Panc1 (cell line): ENCODE results near the gene ACTR10. TPM values are rescaled to one million over a fixed set of nuclear protein-coding genes. Genes with fewer than 3 reads are reported as not detected.
"Not testable (repeated sequence)": the region's sequence is repeated elsewhere in the genome, so short reads cannot be mapped to it uniquely, and the experiment has no call there.

Source experiments
- ATAC-seq: fragments of 200-7000 bp; cut with Tn5 transposase; 2 replicates; pipeline ENCODE4 v1.9.1; 2020; ENCODE audit warnings: mild to moderate bottlenecking, moderate library complexity
- BruUV-seq: library from RNA; stranded (reverse); fragments of 400-500 nt; replicated peaks from 2 replicates; lab custom pipeline; 2021; lab: Mats Ljungman, UMichigan
- CTCF ChIA-PET: fragments of 300-600 bp; sonication (Branson Sonifier 250); formaldehyde crosslinking; loops from one replicate; lab custom pipeline; 2022; ENCODE audit warnings: antibody characterized with exemption; lab: Charles Lee
- POLR2A ChIA-PET: fragments of 300-600 bp; sonication (Branson Sonifier 250); formaldehyde crosslinking; loops from one replicate; lab custom pipeline; 2022; ENCODE audit warnings: antibody characterized with exemption; lab: Charles Lee
- DNase-seq: peaks from one replicate; pipeline ENCODE4 v3.0.0-alpha.2; 2010; ENCODE audit warnings: low read depth, low spot score
- H3K27ac ChIP-seq: 2 replicates; pipeline ENCODE4 v1.5.1; 2011; ENCODE audit warnings: mild to moderate bottlenecking, low read length, inconsistent platforms
- H3K27me3 ChIP-seq: fragments of 200-500 bp; sonication (Bioruptor generic); 2 replicates; pipeline ENCODE4 v1.6.0; 2014; ENCODE audit warnings: low read length, inconsistent platforms; ENCODE audit not compliant: control insufficient read depth, insufficient read depth
- H3K36me3 ChIP-seq: fragments of 200-500 bp; sonication (Bioruptor generic); 2 replicates; pipeline ENCODE4 v1.5.1; 2014; ENCODE audit warnings: inconsistent platforms, mild to moderate bottlenecking, low read length, moderate library complexity; ENCODE audit not compliant: control insufficient read depth, insufficient read depth
- H3K4me1 ChIP-seq: 2 replicates; pipeline ENCODE4 v1.5.1; 2011; ENCODE audit warnings: inconsistent platforms, mild to moderate bottlenecking, low read length, moderate library complexity; ENCODE audit not compliant: control insufficient read depth, insufficient read depth
- H3K4me3 ChIP-seq, 2 experiments: 2 replicates each; pipeline ENCODE4 v1.5.1; 2011 to 2012; ENCODE audit warnings: low read depth in 2 of 2, low read length in 2 of 2, mild to moderate bottlenecking in 2 of 2, inconsistent platforms in 1 of 2, moderate library complexity in 1 of 2
- H3K9me3 ChIP-seq: fragments of 200-500 bp; sonication (Bioruptor generic); 2 replicates; pipeline ENCODE4 v1.5.1; 2014; ENCODE audit warnings: low read depth, mild to moderate bottlenecking, inconsistent platforms, low read length, moderate library complexity; ENCODE audit not compliant: control insufficient read depth, insufficient read depth
- CTCF ChIP-seq: fragments of 450-650 bp; IDR thresholded peaks from 2 replicates; pipeline ENCODE4 v1.5.1; 2017; ENCODE audit warnings: mild to moderate bottlenecking
- POLR2AphosphoS5 ChIP-seq: IDR thresholded peaks from 2 replicates; pipeline ENCODE4 v1.6.1; 2012; ENCODE audit warnings: mild to moderate bottlenecking, low read depth, low read length, moderate library complexity
- SIN3A ChIP-seq: IDR thresholded peaks from 2 replicates; pipeline ENCODE4 v1.6.1; 2012; ENCODE audit warnings: low read depth, mild to moderate bottlenecking, low read length, moderate library complexity, borderline replicate concordance; ENCODE audit not compliant: insufficient read depth
- TCF7L2 ChIP-seq: IDR thresholded peaks from 2 replicates; pipeline ENCODE4 v1.6.1; 2011; ENCODE audit warnings: mild to moderate bottlenecking, low read depth, low read length, inconsistent platforms
- in situ Hi-C: cut with HindIII; loops from 2 replicates; pipeline ENCODE4 v1.10.0; 2016; ENCODE audit warnings: low sequenced_read_pairs, low pct_unique_long_range_greater_than_20kb
- intact Hi-C: fragments of 100-400 bp; cut with micrococcal nuclease; formaldehyde crosslinking; loops from one replicate; pipeline ENCODE4 v1.10.0; 2022; ENCODE audit not compliant: unreplicated experiment
- total RNA-seq: library from RNA; stranded (reverse); gene quantifications from one replicate; pipeline ENCODE4 v1.2.1, GENCODE V29; 2021; ENCODE audit not compliant: unreplicated experiment
- TF ChIP-seq, protein P1 (sequence below), 2 experiments: IDR thresholded peaks; 2 replicates each; pipeline ENCODE4 v1.6.1; 2011 to 2012; ENCODE audit warnings: low read depth in 2 of 2, control low read depth in 1 of 2, low read length in 1 of 2, mild to moderate bottlenecking in 1 of 2, moderate library complexity in 1 of 2; ENCODE audit not compliant: insufficient read depth in 1 of 2

The ACTR10 gene
- total RNA-seq, 1 experiment from 2014 or later: 34.9 TPM

DNA sequence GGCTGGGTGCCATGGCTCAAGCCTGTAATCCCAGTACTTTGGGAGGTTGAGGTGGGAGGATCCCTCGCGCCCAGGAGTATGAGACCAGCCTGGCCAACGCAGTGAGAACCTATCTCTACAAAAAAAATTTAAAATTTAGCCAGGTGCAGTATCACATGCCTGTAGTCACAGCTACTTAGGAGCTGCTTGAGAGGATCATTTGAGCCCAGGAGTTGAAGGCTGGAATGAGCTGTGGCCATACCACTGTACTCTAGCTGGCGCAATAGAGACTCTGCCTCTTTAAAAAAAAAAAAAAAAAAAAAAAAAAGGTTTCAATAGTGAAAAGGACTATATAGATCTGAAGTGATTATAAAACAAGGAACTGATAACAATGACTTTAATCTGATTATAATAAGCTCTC is 58.2 kb downstream of the ACTR10 start:
- in situ Hi-C loops (no loop called here), intact Hi-C loops (no loop called here)
- Histone ChIP-seq H3K9me3 (no peaks in the 10 kb centered on the region), H3K4me1 (no peaks in the 10 kb centered on the region), H3K27me3 (no peaks in the 10 kb centered on the region), H3K4me3 (no peak overlapping the region), H3K27ac (no peak overlapping the region), H3K36me3 (peaks cover 24% of the 10 kb centered on the region)
- no TSS peak for BruUV-seq
- ATAC-seq (no peak), DNase-seq (no peak)
- CTCF ChIA-PET: no interaction called here
- POLR2A ChIA-PET: no interaction called here
- no peak for TF ChIP-seq SIN3A
- TF ChIP-seq TCF7L2: no peak
- TF ChIP-seq, protein P1, sequence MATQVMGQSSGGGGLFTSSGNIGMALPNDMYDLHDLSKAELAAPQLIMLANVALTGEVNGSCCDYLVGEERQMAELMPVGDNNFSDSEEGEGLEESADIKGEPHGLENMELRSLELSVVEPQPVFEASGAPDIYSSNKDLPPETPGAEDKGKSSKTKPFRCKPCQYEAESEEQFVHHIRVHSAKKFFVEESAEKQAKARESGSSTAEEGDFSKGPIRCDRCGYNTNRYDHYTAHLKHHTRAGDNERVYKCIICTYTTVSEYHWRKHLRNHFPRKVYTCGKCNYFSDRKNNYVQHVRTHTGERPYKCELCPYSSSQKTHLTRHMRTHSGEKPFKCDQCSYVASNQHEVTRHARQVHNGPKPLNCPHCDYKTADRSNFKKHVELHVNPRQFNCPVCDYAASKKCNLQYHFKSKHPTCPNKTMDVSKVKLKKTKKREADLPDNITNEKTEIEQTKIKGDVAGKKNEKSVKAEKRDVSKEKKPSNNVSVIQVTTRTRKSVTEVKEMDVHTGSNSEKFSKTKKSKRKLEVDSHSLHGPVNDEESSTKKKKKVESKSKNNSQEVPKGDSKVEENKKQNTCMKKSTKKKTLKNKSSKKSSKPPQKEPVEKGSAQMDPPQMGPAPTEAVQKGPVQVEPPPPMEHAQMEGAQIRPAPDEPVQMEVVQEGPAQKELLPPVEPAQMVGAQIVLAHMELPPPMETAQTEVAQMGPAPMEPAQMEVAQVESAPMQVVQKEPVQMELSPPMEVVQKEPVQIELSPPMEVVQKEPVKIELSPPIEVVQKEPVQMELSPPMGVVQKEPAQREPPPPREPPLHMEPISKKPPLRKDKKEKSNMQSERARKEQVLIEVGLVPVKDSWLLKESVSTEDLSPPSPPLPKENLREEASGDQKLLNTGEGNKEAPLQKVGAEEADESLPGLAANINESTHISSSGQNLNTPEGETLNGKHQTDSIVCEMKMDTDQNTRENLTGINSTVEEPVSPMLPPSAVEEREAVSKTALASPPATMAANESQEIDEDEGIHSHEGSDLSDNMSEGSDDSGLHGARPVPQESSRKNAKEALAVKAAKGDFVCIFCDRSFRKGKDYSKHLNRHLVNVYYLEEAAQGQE (IDR thresholded peaks at IDR 0.05; ENCODE audit: insufficient read depth in 1 of 2, low read depth in 2 of 2, low read length in 1 of 2): no peak
- TF ChIP-seq POLR2AphosphoS5: no peak
- no peak for TF ChIP-seq CTCF

DNA sequence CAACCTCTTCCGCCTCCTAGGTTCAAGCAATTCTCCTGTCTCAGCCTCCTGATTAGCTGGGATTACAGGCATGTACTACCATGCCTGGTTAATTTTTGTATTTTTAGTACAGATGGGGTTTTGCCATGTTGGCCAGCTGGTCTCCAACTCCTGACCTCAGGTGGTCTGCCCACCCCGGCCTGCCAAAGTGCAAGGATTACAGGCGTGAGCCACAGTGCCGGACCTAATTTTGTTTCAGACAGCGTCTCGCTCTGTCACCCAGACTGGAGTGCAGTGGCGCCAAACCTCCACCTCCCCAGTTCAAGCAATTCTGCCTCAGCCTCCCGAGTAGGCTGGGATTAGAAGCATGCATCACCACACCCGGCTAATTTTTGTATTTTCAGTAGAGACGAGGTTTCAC is 62.1 kb downstream of the ACTR10 start:
- ATAC-seq, H3K4me1 ChIP-seq, DNase-seq, intact Hi-C loops, H3K27ac ChIP-seq, BruUV-seq, H3K27me3 ChIP-seq, POLR2A ChIA-PET, H3K9me3 ChIP-seq, H3K4me3 ChIP-seq, in situ Hi-C loops: not testable (repeated sequence)
- peaks cover 43% of the 10 kb centered on the region for H3K36me3 ChIP-seq
- CTCF ChIA-PET: interaction anchor here (0.7 kb wide), 1 partner anchor 31 kb away, joined by 4 read pairs; no protein-coding TSS in a partner anchor

GRCh38 chr14:58265401-58265800 is 65.5 kb downstream of the ACTR10 start:
- Histone ChIP-seq H3K4me3 (no peak overlapping the region), H3K27ac (no peak overlapping the region), H3K4me1 (peaks cover 2% of the 10 kb centered on the region), H3K9me3 (no peaks in the 10 kb centered on the region), H3K27me3 (no peaks in the 10 kb centered on the region), H3K36me3 (peaks cover 36% of the 10 kb centered on the region)
- ChIA-PET CTCF (no interaction called here), POLR2A (no interaction called here)
- in situ Hi-C loops: no loop called here
- TF ChIP-seq SIN3A: no peak
- TF ChIP-seq POLR2AphosphoS5: no peak
- TF ChIP-seq, protein P1 (IDR thresholded peaks at IDR 0.05; ENCODE audit: insufficient read depth in 1 of 2, low read depth in 2 of 2, low read length in 1 of 2): no peak
- TF ChIP-seq CTCF: no peak
- no peak for TF ChIP-seq TCF7L2
- DNase-seq: no peak
- ATAC-seq: no peak
- TSS peak; percentile 13 for BruUV-seq
- intact Hi-C loops: no loop called here
